Motor neuron (in vitro differentiated cells): ENCODE results near the gene PRKCE. TPM values are rescaled to one million over a fixed set of nuclear protein-coding genes. Genes with fewer than 3 reads are reported as not detected.
A peak's percentile ranks its signal among the peaks of the same experiment; 100 is the strongest.

ENCODE experiments used
- ATAC-seq, 8 experiments: fragments of 200-7000 bp; cut with Tn5 transposase; replicated peaks in 6 of 8; 2 replicates each; pipeline ENCODE4 v1.8.0; 2021; ENCODE audit warnings: mild to moderate bottlenecking in 8 of 8, moderate library complexity in 8 of 8
- H3K27ac ChIP-seq, 2 donors: fragments of 250-450 bp; sonication (Bioruptor Pico); 2 replicates each; pipeline ENCODE4 v1.9.0; 2021; ENCODE audit warnings: antibody characterized with exemption in 2 of 2, mild to moderate bottlenecking in 2 of 2, moderate library complexity in 1 of 2
- H3K4me1 ChIP-seq, 2 donors: fragments of 250-450 bp; sonication (Bioruptor Pico); replicated peaks in 1 of 2; 2 replicates each; pipeline ENCODE4 v1.6.1; 2021; ENCODE audit warnings: antibody characterized with exemption in 2 of 2, mild to moderate bottlenecking in 2 of 2, moderate library complexity in 1 of 2
- H3K4me3 ChIP-seq, 5 donors: fragments of 250-450 bp; sonication (Bioruptor Pico); 2 replicates each; pipeline ENCODE4 v1.9.0; 2021; ENCODE audit warnings: antibody characterized with exemption in 5 of 5, mild to moderate bottlenecking in 5 of 5, moderate library complexity in 4 of 5
- WGBS, 10 experiments: fragments of 450-650 bp; shearing (Covaris generic); methylation state at CpG; one replicate each; pipeline ENCODE4 v1.0.0; 2022; 5-methylcytosine and 5-hydroxymethylcytosine counted together
- in situ Hi-C, 9 experiments: fragments of 400-800 bp; cut with MboI; loops; one replicate each; pipeline ENCODE4 v1.15.0; 2021; ENCODE audit warnings: low sequenced_read_pairs in 9 of 9, low pct_unique_long_range_greater_than_20kb in 2 of 9; ENCODE audit not compliant: unreplicated experiment in 9 of 9
- total RNA-seq, 8 experiments: library from RNA; unstranded; fragments of 300-600 nt; gene quantifications; 2 replicates each; pipeline versions ENCODE4 v1.2.3 to v1.2.4, GENCODE V29; 2022

The PRKCE gene
- total RNA-seq, 8 experiments from 2014 or later: 7.3 to 23.0 (median 14.7) TPM

- Histone ChIP-seq H3K27ac (no peak overlapping the region), H3K4me1 (peaks cover 2 to 3% of the 10 kb centered on the region in 2 donors), H3K4me3 (no peak overlapping the region)
- no peak for ATAC-seq
- 40 to 100% (median 50%) methylated on average over 1 to 2 of the region's 2 CpGs; no CpG with 5 or more reads in 4 of the 10 experiments for WGBS, 10 experiments
- in situ Hi-C loops: loop anchor here in 8 of 9 experiments (5.0 to 25.0 kb wide), 5 partner anchors 147 to 1272 kb away; partner anchors contain the start of gene MCFD2 (in 1 of the 8)
These were observed 10.9 kb upstream of the PRKCE start for GRCh38 chr2:45640576-45640975.

GRCh38 chr2:45643095-45643494, 8.4 kb upstream of the PRKCE start:
- in situ Hi-C loops: loop anchor here in 8 of 9 experiments (5.0 to 25.0 kb wide), 5 partner anchors 144 to 1269 kb away; partner anchors contain the start of gene MCFD2 (in 1 of the 8)

GRCh38 chr2:45643543-45644542, 7.6 kb upstream of the PRKCE start:
- in situ Hi-C loops: loop anchor here in 8 of 9 experiments (5.0 to 25.0 kb wide), 5 partner anchors 143 to 1268 kb away; partner anchors contain the start of gene MCFD2 (in 1 of the 8)
- peak; percentile 97 to 99 (median 98) for ATAC-seq
- 0 to 72% (median 17%) methylated on average over 1 to 19 of the region's 49 CpGs; no CpG with 5 or more reads in 3 of the 10 experiments for WGBS, 10 experiments
- no peak overlapping the region for H3K27ac ChIP-seq
- peak overlapping the region; percentile 31 to 44 (median 36) for H3K4me3 ChIP-seq
- H3K4me1 ChIP-seq: peaks cover 2 to 5% of the 10 kb centered on the region in 2 donors

More at GRCh38 chr2:45643095-45643494, 8.4 kb upstream of the PRKCE start:
- WGBS, 10 experiments: 26 to 92% (median 45%) methylated on average over 2 to 9 of the region's 11 CpGs; no CpG with 5 or more reads in 3 of the 10 experiments
- peak overlapping the region; percentile 31 to 44 (median 36) for H3K4me3 ChIP-seq
- peak; percentile 28 to 49 (median 40) for ATAC-seq
- H3K27ac ChIP-seq: no peak overlapping the region
- H3K4me1 ChIP-seq: peaks cover 2 to 5% of the 10 kb centered on the region in 2 donors

- ATAC-seq: no peak
- Histone ChIP-seq H3K4me1 (peaks cover 6 to 9% of the 10 kb centered on the region in 2 donors), H3K4me3 (no peak overlapping the region), H3K27ac (no peak overlapping the region)
- 80 to 100% (median 94%) methylated on average over 1 to 2 of the region's 2 CpGs; no CpG with 5 or more reads in 1 of the 10 experiments for WGBS, 10 experiments
- in situ Hi-C loops: loop anchor here in 7 of 9 experiments (10.0 to 25.0 kb wide), 4 partner anchors 141 to 1266 kb away; partner anchors contain the start of gene MCFD2 (in 1 of the 7)
These were observed 5.2 kb upstream of the PRKCE start for GRCh38 chr2:45646289-45646688.

- Histone ChIP-seq H3K4me3 (no peak overlapping the region), H3K27ac (no peak overlapping the region), H3K4me1 (peaks cover 6 to 9% of the 10 kb centered on the region in 2 donors)
- ATAC-seq: no peak
- WGBS, 10 experiments: 61 to 100% (median 76%) methylated on average over 1 to 6 of the region's 9 CpGs; no CpG with 5 or more reads in 4 of the 10 experiments
- in situ Hi-C loops: loop anchor here in 7 of 9 experiments (10.0 to 25.0 kb wide), 4 partner anchors 140 to 1265 kb away; partner anchors contain the start of gene MCFD2 (in 1 of the 7)
These were observed 4.1 kb upstream of the PRKCE start for GRCh38 chr2:45647356-45647755.

- Histone ChIP-seq H3K4me3 (no peak overlapping the region), H3K4me1 (peaks cover 6 to 12% of the 10 kb centered on the region in 2 donors), H3K27ac (no peak overlapping the region)
- in situ Hi-C loops: loop anchor here in 7 of 9 experiments (10.0 to 25.0 kb wide), 4 partner anchors 139 to 1264 kb away; partner anchors contain the start of gene MCFD2 (in 1 of the 7)
- WGBS, 10 experiments: 71 to 100% (median 90%) methylated on average over 1 to 3 of the region's 3 CpGs; no CpG with 5 or more reads in 1 of the 10 experiments
- ATAC-seq: no peak
These were observed 3.4 kb upstream of the PRKCE start for GRCh38 chr2:45647986-45648520.

GRCh38 chr2:45648636-45649035, 2.8 kb upstream of the PRKCE start:
- no peak overlapping the region for H3K4me3 ChIP-seq
- WGBS, 10 experiments: 38 to 100% (median 68%) methylated on average over 1 to 2 of the region's 2 CpGs; no CpG with 5 or more reads in 3 of the 10 experiments
- in situ Hi-C loops: loop anchor here in 7 of 9 experiments (10.0 to 25.0 kb wide), 4 partner anchors 139 to 1264 kb away; partner anchors contain the start of gene MCFD2 (in 1 of the 7)
- peaks cover 8 to 15% of the 10 kb centered on the region in 2 donors for H3K4me1 ChIP-seq
- ATAC-seq: no peak
- H3K27ac ChIP-seq: no peak overlapping the region

GRCh38 chr2:45649462-45649857, 2.0 kb upstream of the PRKCE start:
- peak overlapping the region; percentile 74 to 91 (median 83) for H3K4me3 ChIP-seq
- peaks cover 16 to 22% of the 10 kb centered on the region in 2 donors for H3K4me1 ChIP-seq
- ATAC-seq: no peak
- in situ Hi-C loops: loop anchor here in 7 of 9 experiments (10.0 to 25.0 kb wide), 4 partner anchors 138 to 1263 kb away; partner anchors contain the start of gene MCFD2 (in 1 of the 7)
- no peak overlapping the region for H3K27ac ChIP-seq
- 0 to 28% (median 16%) methylated on average over 3 to 9 of the region's 10 CpGs; no CpG with 5 or more reads in 2 of the 10 experiments for WGBS, 10 experiments

- 0 to 20% (median 0%) methylated on average over 2 to 18 of the region's 66 CpGs; no CpG with 5 or more reads in 4 of the 10 experiments for WGBS, 10 experiments
- Histone ChIP-seq H3K4me1 (peaks cover 16 to 22% of the 10 kb centered on the region in 2 donors), H3K4me3 (peak overlapping the region; percentile 74 to 91 (median 83)), H3K27ac (no peak overlapping the region)
- ATAC-seq: peak; percentile 4 to 53 (median 18)
- in situ Hi-C loops: loop anchor here in 8 of 9 experiments (10.0 to 25.0 kb wide), 5 partner anchors 112 to 1262 kb away; partner anchors contain the start of gene MCFD2 (in 1 of the 8)
These were observed 1.3 kb upstream of the PRKCE start for GRCh38 chr2:45649858-45650811.

GRCh38 chr2:45650851-45651414, 542 bp upstream of the PRKCE start:
- peak overlapping the region; percentile 74 to 91 (median 83) for H3K4me3 ChIP-seq
- H3K27ac ChIP-seq: peak overlapping the region; percentile 35 to 74
- H3K4me1 ChIP-seq: peaks cover 16 to 22% of the 10 kb centered on the region in 2 donors
- ATAC-seq: peak; percentile 66 to 85 (median 82)
- in situ Hi-C loops: loop anchor here in 1 of 9 experiments (10.0 to 25.0 kb wide), 2 partner anchors 111 to 284 kb away; no protein-coding TSS in a partner anchor
- WGBS, 10 experiments: no CpG with 5 or more reads among the region's 79 CpGs
